Thyroid gland (tissue), 4 donors: ENCODE measurements around the gene CTIF. TPM values are rescaled to one million over a fixed set of nuclear protein-coding genes. Genes with fewer than 3 reads are reported as not detected.
A peak's percentile ranks its signal among the peaks of the same experiment; 100 is the strongest.

ENCODE experiments used
- DNase-seq, 2 donors: peaks; one replicate each; pipeline ENCODE4 v3.0.0-alpha.2; 2019
- H3K27ac ChIP-seq, 3 donors: fragments of 200-600 bp; sonication (generic); 1 replicate in 2 of 3; 2 replicates in 1 of 3; pipeline ENCODE4 v1.5.1; 2016 to 2019; ENCODE audit warnings: mild to moderate bottlenecking in 1 of 3, moderate library complexity in 1 of 3
- H3K27me3 ChIP-seq: fragments of 200-600 bp; sonication (generic); one replicate; pipeline ENCODE4 v1.5.1; 2019
- H3K36me3 ChIP-seq, 2 donors: fragments of 200-600 bp; sonication (generic); one replicate each; pipeline ENCODE4 v1.5.1; 2016 to 2019
- H3K4me1 ChIP-seq, 2 donors: fragments of 200-600 bp; sonication (generic); one replicate each; pipeline ENCODE4 v1.5.1; 2017 to 2019
- H3K4me3 ChIP-seq, 3 donors: fragments of 200-600 bp; sonication (generic); replicated peaks in 1 of 3; 1 replicate in 2 of 3; 2 replicates in 1 of 3; pipeline ENCODE4 v1.5.1; 2016; ENCODE audit warnings: mild to moderate bottlenecking in 1 of 3
- H3K9me3 ChIP-seq: fragments of 200-600 bp; sonication (generic); one replicate; pipeline ENCODE4 v1.5.1; 2017
- POLR2A ChIP-seq, 2 donors: fragments of 450-650 bp; IDR thresholded peaks; one replicate each; pipeline ENCODE4 v1.6.1; 2017; ENCODE audit warnings: antibody characterized with exemption in 2 of 2, mild to moderate bottlenecking in 2 of 2, moderate library complexity in 1 of 2
- WGBS, 2 donors: methylation state at CpG; one replicate each; pipeline ENCODE4 v1.1.5; 2017; 5-methylcytosine and 5-hydroxymethylcytosine counted together
- intact Hi-C: fragments of 100-400 bp; cut with DNase I; formaldehyde crosslinking; loops from one replicate; pipeline ENCODE4 v1.15.1; 2023
- total RNA-seq, 4 donors: library from RNA; depleted of rRNA; stranded (reverse); fragments of >200 nt; gene quantifications; one replicate each; pipeline ENCODE4 v1.2.3, GENCODE V29; 2016
- TF ChIP-seq, protein P1 (sequence below), 6 experiments: fragments of 200-600 bp in 3 of 6; fragments of 450-650 bp in 3 of 6; sonication (generic) in 3 of 6; IDR thresholded peaks; one replicate each; pipeline ENCODE4 v1.5.1; 2016 to 2019; ENCODE audit warnings: antibody characterized with exemption in 6 of 6, mild to moderate bottlenecking in 2 of 6, inconsistent platforms in 1 of 6, moderate library complexity in 1 of 6

Gene CTIF
- total RNA-seq, 4 donors from 2014 or later, result 18.7 to 29.8 (median 23.6) TPM

GRCh38 chr18:48745293-48745692 is 206.5 kb downstream of the CTIF start:
- no peak overlapping the region for H3K27ac ChIP-seq
- intact Hi-C loops, result no loop called here
- H3K27me3 ChIP-seq, result no peaks in the 10 kb centered on the region
- no peaks in the 10 kb centered on the region for H3K9me3 ChIP-seq
- 89 to 99% methylated on average over 3 of the region's 3 CpGs for WGBS, 2 donors
- TF ChIP-seq, protein P1, sequence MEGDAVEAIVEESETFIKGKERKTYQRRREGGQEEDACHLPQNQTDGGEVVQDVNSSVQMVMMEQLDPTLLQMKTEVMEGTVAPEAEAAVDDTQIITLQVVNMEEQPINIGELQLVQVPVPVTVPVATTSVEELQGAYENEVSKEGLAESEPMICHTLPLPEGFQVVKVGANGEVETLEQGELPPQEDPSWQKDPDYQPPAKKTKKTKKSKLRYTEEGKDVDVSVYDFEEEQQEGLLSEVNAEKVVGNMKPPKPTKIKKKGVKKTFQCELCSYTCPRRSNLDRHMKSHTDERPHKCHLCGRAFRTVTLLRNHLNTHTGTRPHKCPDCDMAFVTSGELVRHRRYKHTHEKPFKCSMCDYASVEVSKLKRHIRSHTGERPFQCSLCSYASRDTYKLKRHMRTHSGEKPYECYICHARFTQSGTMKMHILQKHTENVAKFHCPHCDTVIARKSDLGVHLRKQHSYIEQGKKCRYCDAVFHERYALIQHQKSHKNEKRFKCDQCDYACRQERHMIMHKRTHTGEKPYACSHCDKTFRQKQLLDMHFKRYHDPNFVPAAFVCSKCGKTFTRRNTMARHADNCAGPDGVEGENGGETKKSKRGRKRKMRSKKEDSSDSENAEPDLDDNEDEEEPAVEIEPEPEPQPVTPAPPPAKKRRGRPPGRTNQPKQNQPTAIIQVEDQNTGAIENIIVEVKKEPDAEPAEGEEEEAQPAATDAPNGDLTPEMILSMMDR (IDR thresholded peaks at IDR 0.05), result no peak
- TF ChIP-seq POLR2A (IDR thresholded peaks at IDR 0.05), result no peak
- H3K4me3 ChIP-seq, result no peak overlapping the region
- no peak for DNase-seq
- peaks cover 0 to 37% of the 10 kb centered on the region in 2 donors for H3K4me1 ChIP-seq
- H3K36me3 ChIP-seq, result no peaks in the 10 kb centered on the region

GRCh38 chr18:48749768-48750167 is 210.9 kb downstream of the CTIF start:
- H3K27me3 ChIP-seq, result no peaks in the 10 kb centered on the region
- H3K36me3 ChIP-seq, result no peaks in the 10 kb centered on the region
- H3K4me3 ChIP-seq, result no peak overlapping the region
- H3K4me1 ChIP-seq, result peaks cover 0 to 8% of the 10 kb centered on the region in 2 donors
- intact Hi-C loops, result no loop called here
- no peaks in the 10 kb centered on the region for H3K9me3 ChIP-seq
- 70 to 75% methylated on average over 13 of the region's 13 CpGs for WGBS, 2 donors
- H3K27ac ChIP-seq, result peak overlapping the region; percentile 10 to 51 (median 37)
- DNase-seq, result peak in 1 of 2 donors; percentile 11
- TF ChIP-seq, protein P1 (IDR thresholded peaks at IDR 0.05), result no peak

DNA sequence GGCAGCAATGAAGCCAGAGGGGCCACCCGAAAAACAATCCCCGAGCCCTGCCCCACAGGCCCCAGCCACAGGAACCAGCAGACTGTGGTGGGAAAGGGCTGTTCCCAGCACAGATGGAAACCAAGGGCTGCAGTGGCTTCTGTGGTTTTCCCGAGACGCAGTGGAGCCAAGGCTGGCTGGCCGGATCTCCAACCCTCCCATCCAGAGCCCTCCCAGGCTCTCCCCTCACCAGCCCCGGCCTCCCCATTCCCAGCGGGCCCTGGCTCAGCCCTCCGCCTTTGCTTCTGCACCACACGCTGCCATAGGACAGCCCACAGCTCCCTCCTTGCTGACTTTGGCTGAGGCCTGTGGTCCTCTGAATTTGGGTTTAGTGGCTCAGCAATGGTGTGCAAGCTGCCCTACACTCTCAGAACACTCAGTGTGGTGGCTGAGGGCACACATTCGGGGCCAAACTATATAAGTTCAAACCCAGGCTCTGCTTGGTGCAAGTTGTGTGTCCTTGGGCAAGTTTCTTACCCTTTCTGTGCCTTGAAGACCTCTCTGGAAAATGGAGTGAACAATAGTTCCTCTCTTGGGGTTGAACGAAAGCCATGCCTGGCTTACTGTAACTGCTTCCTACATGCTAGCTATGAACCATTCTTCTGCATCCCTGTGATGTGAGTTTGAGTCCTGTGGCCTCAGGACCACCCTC is 211.8 kb downstream of the CTIF start:
- DNase-seq, result no peak
- intact Hi-C loops, result no loop called here
- H3K27ac ChIP-seq, result peak overlapping the region; percentile 10 to 51 (median 37)
- H3K4me1 ChIP-seq, result peaks cover 0 to 8% of the 10 kb centered on the region in 2 donors
- TF ChIP-seq POLR2A (IDR thresholded peaks at IDR 0.05), result no peak
- TF ChIP-seq, protein P1 (IDR thresholded peaks at IDR 0.05), result no peak
- no peaks in the 10 kb centered on the region for H3K9me3 ChIP-seq
- H3K36me3 ChIP-seq, result no peaks in the 10 kb centered on the region
- no peak overlapping the region for H3K4me3 ChIP-seq
- WGBS, 2 donors, result 84 to 93% methylated on average over 10 to 11 of the region's 11 CpGs
- no peaks in the 10 kb centered on the region for H3K27me3 ChIP-seq

DNA sequence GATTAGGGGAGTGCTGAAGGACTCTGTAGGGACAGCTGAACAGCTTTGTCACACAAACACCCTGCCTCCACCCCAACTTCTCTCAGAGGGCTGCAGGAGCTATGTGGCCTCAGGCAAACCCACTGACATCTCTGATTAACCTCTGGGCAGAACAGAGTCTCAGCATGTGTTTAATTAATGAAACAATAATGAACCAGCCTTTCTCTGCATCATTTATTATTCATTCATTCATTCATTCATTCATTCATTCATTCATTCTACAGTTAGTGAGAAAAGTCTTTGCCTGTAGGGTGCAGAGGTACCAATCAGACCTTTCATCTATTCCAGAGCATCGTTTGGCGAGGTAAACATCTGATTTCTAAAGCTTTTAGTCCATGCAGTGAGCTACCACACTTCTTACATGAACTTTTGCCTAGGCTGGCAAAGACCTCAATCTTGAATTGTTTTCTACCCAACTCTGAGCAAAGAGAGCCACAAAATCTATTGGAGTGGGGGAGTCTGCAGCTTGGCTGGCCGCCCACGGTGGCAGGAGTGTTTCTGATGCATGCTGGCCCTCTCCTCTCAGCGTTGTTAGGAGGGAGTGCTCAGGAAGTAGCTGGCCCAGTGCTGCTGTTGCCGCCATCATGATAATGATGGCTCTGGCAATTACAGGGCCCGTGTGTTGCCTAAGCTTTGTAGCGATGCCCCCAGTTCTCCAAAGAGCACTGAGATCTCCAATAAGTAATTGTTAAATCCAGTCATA is 213.1 kb downstream of the CTIF start:
- TF ChIP-seq, protein P1 (IDR thresholded peaks at IDR 0.05), result no peak
- no peak for TF ChIP-seq POLR2A (IDR thresholded peaks at IDR 0.05)
- intact Hi-C loops, result no loop called here
- peak; percentile 30 to 44 for DNase-seq
- peaks cover 0 to 8% of the 10 kb centered on the region in 2 donors for H3K4me1 ChIP-seq
- H3K4me3 ChIP-seq, result no peak overlapping the region
- no peaks in the 10 kb centered on the region for H3K27me3 ChIP-seq
- no peaks in the 10 kb centered on the region for H3K9me3 ChIP-seq
- WGBS, 2 donors, result 58 to 75% methylated on average over 8 of the region's 8 CpGs
- no peaks in the 10 kb centered on the region for H3K36me3 ChIP-seq
- no peak overlapping the region for H3K27ac ChIP-seq

GRCh38 chr18:48752478-48752877 is 213.6 kb downstream of the CTIF start:
- no peak for TF ChIP-seq POLR2A (IDR thresholded peaks at IDR 0.05)
- TF ChIP-seq, protein P1 (IDR thresholded peaks at IDR 0.05), result no peak

More at GRCh38 chr18:48752478-48752877, 213.6 kb downstream of the CTIF start:
- WGBS, 2 donors, result 96 to 99% methylated on average over 8 of the region's 8 CpGs
- H3K4me1 ChIP-seq, result peaks cover 0 to 8% of the 10 kb centered on the region in 2 donors
- DNase-seq, result no peak
- H3K27ac ChIP-seq, result no peak overlapping the region
- no peak overlapping the region for H3K4me3 ChIP-seq
- no peaks in the 10 kb centered on the region for H3K9me3 ChIP-seq
- intact Hi-C loops, result no loop called here
- no peaks in the 10 kb centered on the region for H3K36me3 ChIP-seq
- H3K27me3 ChIP-seq, result no peaks in the 10 kb centered on the region
